Activated T-cell treated with anti-CD3 and anti-CD28 coated beads for 24 hours (primary cell): ENCODE data around the gene ANKIB1.

Experiments used
- DNase-seq: peaks from one replicate; pipeline ENCODE4 v3.0.0-alpha.2; 2020; ENCODE audit warnings: low read depth

Gene ANKIB1

DNA sequence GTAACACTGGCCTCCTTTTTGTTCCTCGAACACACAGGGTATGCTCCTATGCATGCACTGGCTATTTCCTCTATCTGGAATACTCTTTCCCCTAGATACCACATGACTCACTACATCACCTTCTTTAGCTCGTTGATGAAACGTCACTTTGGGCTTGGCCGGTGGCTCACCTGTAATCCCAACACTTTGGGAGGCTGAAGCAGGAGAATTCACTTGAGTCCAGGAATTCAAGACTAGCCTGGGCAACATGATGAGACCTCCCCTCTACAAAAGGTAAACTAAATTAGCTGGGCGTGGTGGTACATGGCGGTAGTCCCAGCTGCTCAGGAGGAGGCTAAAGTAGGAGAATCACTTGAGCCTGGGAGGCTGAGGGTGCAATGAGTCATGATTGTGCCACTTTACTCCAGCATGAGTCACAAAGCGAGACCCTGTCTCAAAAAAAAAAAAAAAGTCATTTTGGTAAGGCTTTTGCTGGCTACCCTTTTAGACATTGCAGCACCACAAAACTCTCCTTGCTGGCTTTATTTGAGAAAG lies 14.5 kb downstream of the ANKIB1 start:
- no peak for DNase-seq

DNA sequence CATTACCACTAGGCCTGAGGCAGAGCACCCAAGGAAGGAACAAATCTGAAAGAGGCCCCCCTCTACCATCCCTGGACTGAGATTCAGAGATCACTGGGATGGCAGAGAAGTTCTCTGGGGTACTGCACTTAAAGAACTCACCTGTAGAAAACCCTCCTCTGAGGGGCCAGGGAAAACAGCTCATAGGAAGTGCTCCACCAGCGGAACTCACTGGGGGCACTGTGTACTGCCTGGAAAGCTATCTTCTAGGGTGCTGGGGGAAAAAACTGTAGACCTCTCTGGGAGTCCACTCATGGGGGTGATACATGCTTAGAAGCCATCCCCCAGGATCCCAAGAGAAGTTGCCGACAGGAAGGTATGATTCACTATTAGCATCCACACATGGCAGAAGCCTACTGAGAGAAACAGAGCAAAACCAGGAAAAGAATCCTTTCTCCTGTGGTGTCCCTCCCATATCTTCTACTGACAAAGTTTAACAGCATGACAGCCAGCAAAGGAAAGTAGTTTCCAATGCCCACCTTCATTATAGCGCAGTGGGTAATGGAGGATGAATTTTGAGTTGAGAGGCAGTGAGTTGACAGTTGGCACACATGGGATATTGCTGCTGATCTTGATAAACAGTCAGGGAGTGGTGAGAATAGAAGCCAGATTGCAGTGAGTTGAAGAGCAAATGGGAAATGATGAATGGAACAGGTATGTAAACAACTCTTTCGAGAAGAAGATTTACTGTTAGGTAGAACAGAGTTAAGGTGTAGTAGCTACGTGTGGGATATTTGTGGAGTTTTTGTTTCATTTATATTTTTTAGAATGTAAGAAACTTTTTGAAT lies 20.9 kb downstream of the ANKIB1 start:
- DNase-seq: no peak

DNA sequence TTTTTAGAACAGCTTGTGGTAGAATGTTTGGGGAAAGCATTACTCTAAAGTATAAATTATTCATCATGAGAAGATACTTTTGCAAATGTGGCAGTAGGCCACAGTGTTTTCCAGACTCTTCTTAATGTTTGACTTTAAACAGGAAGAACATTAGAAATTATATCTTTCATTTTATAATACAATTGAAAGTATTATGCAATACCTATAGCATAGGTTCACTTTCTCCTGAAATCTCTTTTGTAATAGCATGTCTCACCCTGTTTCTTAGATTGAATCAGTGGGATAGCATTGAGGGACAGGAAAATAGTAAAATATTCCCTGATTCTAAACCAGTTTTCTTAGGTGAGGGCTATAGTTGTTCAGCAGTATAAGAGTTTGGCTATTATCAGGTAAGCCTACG lies 23.1 kb downstream of the ANKIB1 start:
- no peak for DNase-seq

DNA sequence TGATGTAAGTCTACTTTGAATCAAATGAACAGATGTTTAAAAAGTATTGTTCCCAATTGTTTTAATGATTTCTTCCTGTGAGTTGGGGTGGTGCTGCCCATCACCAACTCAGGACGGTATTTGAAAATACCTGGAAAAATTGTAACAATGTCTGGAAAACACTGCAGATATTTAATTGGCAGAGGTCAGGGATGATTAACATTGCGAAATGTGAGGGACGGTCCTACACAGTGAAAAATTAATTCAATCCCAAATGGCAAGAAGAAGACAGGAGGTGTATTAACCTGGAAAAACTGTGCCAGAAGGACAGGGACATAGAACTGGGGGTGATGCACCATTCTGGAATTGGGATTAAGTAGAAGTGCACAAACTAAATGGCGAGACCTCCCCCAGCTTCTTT lies 29.6 kb downstream of the ANKIB1 start:
- DNase-seq: no peak

DNA sequence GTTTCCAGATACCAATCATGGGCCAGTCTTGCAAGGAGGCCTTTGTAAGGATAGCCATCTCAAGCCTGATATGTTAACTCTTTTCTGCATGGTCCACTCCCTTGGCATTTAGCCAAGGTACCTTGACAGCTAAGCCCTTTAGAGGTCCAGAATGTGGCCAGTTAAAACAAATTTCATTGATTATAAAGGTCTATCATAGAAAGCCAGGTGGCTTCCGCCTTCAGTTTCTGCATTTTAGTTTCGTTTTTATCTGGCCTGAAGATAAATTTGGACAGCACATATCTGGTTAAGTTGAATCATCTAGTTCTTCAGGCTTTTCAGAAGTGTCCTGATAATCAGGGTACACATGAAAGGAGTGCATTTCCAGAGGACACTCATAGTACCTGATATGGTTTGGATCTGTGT lies 30.7 kb downstream of the ANKIB1 start:
- no peak for DNase-seq

DNA sequence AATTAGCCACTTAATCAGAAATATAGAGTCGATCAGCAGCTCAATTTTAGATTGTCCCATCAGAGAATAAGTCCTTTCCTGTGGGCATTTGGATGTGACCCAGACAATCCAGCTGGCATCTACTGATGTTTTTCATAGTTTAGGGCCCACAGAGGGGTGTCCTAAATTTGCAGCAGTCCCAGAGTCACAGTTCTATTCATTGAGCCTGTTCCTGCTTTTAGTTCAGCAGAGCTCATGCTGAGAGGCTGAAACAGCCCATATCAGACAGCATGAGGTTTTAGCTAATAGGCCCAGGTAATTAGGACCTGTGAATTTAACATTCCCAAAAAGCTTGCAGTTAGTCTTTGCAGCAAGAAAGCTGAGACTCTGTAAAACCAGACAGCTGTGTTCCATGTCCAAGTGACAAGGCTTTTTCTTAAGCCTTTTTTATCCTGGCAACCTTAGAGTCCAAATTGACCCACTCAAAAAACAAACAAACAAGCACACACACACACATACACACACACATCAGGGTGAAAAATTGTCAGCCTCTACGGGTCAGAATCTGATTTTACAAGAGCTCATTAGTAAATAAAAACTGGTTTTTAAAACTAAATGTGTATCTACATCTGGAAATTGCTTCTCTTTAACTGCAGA lies 33.7 kb downstream of the ANKIB1 start:
- DNase-seq: no peak

DNA sequence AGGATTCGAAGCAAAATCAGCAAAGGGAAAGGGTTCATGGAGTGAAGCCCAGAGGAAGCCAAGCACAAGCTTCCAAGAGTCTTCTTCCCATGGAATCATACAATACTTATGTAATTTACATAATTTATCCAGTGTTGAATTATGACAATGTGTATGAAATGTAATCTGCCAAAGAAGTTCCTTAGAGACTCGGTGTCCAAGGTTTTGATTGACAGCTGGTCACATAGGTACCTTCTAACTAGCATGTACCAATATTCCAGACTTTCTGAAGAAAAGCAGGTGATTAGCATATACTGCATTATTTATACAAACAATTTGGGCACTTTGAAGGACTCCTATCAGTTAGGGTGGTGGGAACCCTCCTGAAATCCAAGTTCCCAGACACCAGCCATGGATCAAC lies 35.3 kb downstream of the ANKIB1 start:
- DNase-seq: no peak

DNA sequence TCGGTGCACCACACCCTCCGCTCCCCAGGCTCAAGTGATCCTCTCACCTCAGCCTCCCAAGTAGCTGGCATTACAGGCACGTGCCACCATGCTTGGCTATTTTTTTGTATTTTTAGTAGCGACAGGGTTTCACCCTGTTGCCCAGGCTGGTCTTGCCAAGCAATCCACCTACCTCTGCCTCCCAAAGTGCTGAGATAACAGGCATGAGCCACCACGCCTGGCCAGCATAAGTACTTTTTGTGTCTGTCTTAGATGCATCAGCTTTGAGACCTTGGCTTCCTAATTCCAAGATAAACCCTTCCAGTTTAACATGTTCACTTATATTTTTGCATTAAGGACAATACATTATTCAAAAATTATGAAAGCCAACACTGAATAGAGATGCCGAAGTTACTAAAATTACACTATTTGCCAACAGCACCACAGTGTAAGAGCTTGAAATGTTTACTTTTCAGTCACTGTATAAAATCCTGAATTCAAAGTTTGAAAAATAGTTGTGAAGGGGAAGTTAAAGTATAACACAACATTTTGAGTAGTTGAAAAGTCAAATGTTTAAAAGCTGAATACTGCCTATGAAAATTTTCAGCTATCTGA lies 36.5 kb downstream of the ANKIB1 start:
- no peak for DNase-seq

DNA sequence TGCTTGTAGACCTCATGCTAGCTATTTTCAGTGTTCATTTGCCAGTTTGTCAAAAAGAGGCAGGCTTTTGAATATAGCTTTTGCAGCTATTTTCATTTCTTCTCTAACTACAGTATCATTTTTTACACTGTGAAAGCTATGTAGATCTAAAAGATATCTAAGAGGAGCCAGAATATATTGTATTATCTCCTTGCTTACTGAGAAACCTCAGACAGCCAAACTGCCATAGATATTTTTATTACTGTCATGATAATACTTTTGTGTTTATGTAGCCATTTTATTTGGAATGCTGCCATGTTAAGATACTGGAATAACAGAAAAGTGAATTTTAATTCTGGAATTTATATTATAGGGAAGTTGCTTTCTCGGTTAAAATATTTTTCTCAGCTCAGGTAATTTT lies 37.2 kb downstream of the ANKIB1 start:
- no peak for DNase-seq

DNA sequence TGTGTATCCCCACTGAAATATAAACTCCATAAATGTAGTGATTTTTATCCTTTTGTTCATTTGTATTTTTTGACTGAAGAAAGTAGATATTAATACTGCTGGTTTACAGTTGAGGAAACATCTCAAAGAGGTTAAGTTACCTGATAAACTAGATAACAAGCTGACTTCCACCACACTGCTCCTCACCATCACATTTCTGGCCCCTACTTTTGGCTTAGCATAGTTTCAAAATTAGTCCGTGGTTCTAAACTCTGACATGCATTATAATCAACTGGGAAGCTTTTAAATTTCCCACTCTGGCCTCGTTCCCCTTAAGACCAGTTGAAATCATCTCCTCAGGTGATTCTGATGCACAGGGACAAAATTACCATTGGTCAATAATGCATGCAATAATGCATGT lies 43.5 kb downstream of the ANKIB1 start:
- DNase-seq: no peak

DNA sequence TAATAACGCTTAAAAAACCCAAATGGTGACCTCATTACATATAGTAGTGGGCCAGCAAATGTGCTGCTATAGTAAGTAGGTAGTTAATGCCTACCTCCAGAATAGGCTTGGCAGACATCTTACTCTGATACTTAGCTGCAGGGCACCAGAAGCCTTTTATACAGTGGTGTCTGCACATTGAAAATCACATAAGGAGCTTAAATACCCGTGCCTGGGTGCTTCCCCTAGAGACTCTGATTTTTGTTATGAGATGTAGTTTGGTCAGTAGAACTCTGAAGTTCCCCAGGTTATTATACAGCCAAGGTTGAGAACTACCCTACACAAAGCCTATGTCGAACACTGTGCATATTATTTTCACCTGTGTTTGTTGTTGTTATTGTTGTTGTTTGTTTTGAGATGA lies 47.2 kb downstream of the ANKIB1 start:
- DNase-seq: no peak

DNA sequence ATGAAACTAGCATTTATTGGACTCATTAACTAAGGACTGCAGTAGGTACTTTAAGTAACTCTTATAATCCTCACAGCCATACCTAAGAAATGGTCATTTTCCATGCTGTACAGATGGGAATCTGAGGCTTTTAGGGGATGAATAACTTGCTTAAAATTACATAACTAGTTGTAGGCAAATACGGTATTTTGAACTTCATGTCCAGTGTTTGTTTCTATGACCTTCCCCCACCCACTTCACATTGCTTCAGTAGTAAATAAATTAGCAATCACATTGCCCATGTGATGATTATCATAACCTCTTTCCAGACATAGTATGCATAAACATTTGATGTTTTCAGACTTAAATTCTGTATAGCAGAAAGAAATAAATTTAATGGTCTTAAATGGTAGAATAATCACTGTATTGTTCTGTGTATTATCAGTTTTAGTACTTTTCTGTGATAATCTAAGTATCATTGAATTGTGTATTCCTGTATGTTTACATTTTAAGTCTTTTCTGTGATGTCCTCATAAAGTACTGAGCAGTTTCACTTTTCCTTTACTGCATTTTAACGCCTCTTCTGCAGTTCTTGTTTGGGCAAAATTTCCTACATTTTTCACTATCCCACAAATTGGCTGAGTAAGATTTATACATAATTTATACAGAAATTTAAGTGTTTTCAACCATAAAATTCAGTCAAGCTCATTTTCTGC lies 48.3 kb downstream of the ANKIB1 start:
- no peak for DNase-seq

DNA sequence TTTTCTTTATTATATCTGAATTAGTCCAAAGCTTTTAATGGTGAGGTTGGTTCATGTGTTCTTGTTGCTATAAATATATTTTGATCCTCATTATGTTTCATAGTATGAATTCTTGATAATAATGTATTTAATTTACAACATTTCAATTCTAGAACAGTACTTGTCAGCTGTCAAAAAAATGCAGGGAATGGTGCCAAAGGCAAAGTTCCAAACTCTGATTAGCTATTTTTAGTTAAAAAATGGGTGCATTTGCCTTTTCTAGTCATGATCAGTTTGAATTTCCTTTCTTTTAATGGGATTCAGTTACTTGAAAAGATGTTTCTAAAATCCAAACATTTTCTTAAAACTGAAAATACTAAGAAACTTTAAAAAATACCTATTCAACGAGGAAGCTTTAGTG lies 49.6 kb downstream of the ANKIB1 start:
- DNase-seq: no peak

DNA sequence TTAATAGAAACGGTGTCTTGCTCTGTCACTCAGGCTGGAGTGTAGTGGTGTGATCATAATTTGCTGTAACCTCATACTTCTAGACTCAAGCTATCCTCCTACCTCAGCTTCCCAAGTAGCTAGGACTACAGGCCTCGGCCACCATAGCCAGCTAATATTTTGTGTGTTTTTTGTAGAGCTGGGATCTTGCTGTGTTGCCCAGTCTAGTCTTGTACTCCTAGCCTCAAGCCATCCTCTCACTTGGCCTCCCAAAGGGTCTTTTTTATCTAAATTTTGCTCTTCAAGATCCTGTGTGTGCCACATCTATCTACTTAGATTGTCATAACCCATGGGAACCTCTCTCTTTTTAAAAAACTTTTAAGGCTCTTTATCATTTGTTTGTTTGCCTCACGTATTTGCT lies 50.5 kb downstream of the ANKIB1 start:
- no peak for DNase-seq

DNA sequence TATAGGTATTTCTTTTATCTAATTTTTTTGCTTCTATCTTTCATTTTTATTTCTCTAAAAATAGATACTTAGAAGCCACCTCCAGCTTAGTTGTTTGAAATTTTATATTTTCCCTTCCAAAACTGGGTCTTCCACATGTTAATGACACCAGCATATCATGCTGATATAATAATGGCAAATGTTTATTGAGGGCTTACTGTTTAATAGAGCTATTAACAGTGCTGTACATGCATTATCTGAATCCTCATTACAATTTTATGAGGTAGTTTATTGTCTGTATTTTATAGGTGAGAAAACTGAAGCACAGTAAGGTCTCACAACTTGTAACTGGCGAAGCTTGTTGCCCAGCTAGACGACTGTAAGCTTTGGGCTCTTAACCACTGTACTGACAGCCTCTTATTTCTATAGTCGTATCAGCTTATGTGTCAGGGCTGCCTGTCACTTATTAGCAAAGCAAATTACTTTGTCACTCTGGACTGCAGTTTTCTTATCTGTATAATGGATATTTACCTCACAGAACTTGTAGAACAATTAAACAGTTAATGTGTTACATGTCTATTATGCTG lies 51.2 kb downstream of the ANKIB1 start:
- DNase-seq: no peak

DNA sequence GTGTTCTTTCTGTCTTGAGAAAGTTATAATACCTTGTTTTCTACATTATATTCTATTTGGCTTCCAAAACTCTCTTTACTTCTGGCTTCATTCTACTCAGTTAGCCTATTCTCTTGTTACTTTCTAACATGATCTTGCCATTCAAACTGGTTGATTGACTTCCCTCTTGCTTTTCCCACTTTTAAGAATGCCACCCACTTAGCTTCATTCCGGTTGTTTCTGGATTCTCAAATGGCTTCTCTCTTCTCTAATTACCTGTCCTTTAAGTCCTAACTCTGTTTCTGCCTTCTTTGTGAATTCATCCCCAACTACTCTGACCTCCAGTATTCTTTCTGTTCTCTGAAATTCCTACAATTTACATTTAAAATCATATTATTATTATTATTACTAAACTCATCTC lies 52.0 kb downstream of the ANKIB1 start:
- DNase-seq: no peak

DNA sequence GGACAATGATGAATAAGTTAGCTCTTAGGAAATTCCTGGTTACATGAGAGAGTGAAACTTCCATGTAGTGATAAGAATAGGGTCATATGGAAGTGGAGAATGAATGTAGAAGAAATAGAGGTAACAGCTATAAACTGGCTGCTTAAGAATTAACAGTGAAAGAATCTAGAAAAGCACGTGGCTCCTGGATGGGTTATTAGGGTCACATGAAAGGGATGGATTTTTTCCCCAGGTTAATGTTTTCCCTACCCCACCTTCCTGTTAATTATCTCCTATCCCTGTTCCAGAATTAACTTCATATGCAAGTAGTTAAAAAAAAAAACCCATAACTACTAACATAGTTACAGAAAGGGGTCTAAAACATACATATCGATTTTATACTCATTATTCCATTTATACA lies 58.0 kb downstream of the ANKIB1 start:
- no peak for DNase-seq

DNA sequence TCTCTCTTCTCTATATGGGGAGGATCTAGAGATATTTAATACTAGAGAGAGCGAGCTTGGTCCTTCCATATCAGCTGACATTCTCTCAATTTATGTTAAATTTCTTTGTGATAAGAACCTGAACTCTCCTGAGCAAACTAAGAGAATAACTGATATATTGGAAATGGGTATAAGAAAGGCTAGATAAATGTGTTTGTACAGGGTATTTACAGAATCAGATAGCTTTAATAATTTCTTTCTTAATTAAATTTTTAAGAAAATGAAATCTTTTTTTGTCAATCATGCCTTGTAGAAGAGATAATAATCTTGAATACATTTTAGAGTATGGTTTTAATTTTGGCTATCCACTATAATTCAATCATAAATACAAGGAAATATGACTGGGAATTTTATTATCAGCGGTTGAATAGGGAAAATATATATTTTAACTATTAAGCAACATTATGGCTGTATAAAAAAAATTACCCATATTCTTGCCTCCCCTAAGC lies 58.7 kb downstream of the ANKIB1 start:
- no peak for DNase-seq

DNA sequence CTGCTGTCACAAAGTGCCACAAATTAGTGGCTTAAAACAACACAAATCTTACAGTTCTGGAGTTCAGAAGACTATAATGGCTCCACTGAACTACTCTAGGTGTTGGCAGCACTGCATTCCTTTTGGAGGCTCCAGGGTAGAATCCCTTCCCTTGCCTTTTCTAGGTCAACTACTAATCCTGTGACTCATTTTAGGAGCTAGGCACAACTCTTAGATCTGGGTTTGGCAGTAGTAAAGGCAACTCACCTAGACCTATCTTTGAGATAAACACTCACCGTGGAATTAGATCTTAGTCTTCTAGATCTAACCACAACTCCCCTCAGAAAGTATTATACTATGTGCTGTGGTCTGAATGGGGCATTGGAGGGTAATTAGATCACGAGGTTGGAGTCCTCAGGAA lies 60.4 kb downstream of the ANKIB1 start:
- DNase-seq: no peak

DNA sequence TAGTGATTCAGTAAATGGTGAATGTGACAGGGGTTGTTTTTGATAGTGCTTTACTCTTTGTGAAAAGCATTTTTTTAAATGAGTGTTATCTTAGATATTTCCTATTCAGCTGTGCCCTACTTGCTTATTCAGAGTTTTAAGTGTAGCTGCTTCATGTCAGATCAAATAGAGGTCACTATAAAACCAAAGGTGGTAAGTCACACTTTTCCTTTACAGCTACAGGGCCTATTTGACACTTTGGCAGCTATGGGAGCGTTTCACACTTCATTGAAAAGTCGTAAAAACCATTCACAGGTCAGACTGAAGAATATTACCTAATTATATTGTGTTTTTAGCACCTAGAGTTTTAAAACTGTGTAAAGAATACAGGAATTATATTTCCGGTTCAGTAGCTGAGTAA lies 67.3 kb downstream of the ANKIB1 start:
- no peak for DNase-seq

DNA sequence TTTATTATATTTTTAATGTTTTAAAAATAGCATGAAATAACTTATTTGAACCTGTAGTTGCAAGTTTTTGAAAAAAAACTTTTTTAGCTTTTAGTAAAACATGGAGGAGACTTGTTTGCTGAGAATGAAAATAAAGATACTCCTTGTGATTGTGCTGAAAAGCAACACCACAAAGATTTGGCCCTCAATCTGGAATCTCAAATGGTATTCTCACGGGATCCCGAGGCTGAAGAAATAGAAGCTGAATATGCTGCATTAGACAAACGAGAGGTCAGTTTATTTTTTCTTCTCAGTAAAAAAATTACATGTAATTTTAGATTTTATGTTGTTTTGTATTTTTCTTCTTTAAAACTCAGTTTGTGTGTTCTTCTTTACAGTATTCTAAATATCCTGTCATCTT lies 73.5 kb downstream of the ANKIB1 start:
- no peak for DNase-seq

DNA sequence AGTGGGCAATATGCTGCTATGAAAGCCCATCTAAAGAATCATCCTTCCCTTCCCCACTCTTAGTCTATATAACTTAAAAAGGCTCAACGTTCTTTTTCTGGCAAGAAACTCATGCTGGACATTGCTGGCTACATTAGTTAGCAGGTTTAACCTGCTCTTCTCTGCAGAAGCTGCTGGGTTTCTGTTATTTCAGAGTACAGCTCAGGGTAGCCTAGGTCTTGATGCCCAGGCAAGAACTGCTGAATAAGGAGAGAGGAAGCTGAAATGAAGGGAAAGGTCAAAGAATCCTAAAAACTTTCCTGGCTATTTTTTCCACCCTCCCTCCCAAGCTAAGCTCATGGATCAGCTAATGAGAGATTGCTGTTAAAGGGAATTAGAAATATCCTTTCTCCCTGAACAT lies 79.4 kb downstream of the ANKIB1 start:
- no peak for DNase-seq
